ENCODE measurements around the gene USH2A.
A peak's percentile ranks its signal among the peaks of the same experiment; 100 is the strongest.

USH2A gene

GRCh38 chr1:215631040-215631439, 792.2 kb downstream of the USH2A start:
- no peak for DNase-seq

- DNase-seq, result no peak
Measured at GRCh38 chr1:215625949-215626348, 797.3 kb downstream of the USH2A start.

- no peak for DNase-seq
Measured at GRCh38 chr1:215623162-215623561, 800.1 kb downstream of the USH2A start.

- DNase-seq, result no peak
Measured at GRCh38 chr1:215617979-215618378, 805.3 kb downstream of the USH2A start.

- DNase-seq, result no peak
Measured at GRCh38 chr1:215612391-215612790, 810.9 kb downstream of the USH2A start.

- DNase-seq, result no peak
Measured at GRCh38 chr1:215608646-215609045, 814.6 kb downstream of the USH2A start.

GRCh38 chr1:215607412-215607811, 815.8 kb downstream of the USH2A start:
- DNase-seq, result no peak

- DNase-seq, result no peak
Measured at GRCh38 chr1:215606564-215607168, 816.6 kb downstream of the USH2A start.

GRCh38 chr1:215606036-215606435, 817.2 kb downstream of the USH2A start:
- no peak for DNase-seq

GRCh38 chr1:215605011-215605621, 818.1 kb downstream of the USH2A start:
- DNase-seq, result no peak

- no peak for DNase-seq
Measured at GRCh38 chr1:215603319-215603718, 819.9 kb downstream of the USH2A start.

- DNase-seq, result no peak
Measured at GRCh38 chr1:215601276-215601675, 822.0 kb downstream of the USH2A start.

GRCh38 chr1:215600867-215601266, 822.4 kb downstream of the USH2A start:
- DNase-seq, result no peak

GRCh38 chr1:215600258-215600792, 822.9 kb downstream of the USH2A start:
- DNase-seq, result no peak

GRCh38 chr1:215599418-215600074, 823.7 kb downstream of the USH2A start:
- peak; percentile 10 for DNase-seq

GRCh38 chr1:215597961-215598360, 825.3 kb downstream of the USH2A start:
- no peak for DNase-seq

GRCh38 chr1:215595231-215595630, 828.0 kb downstream of the USH2A start:
- no peak for DNase-seq

- DNase-seq, result no peak
Measured at GRCh38 chr1:215594640-215595039, 828.6 kb downstream of the USH2A start.

- DNase-seq, result no peak
Measured at GRCh38 chr1:215590779-215591491, 832.3 kb downstream of the USH2A start.

- no peak for DNase-seq
Measured at GRCh38 chr1:215589650-215590435, 833.4 kb downstream of the USH2A start.

- DNase-seq, result no peak
Measured at GRCh38 chr1:215584389-215584788, 838.9 kb downstream of the USH2A start.

- no peak for DNase-seq
Measured at GRCh38 chr1:215583185-215583749, 840.0 kb downstream of the USH2A start.

Data from NCI-H2227 treated with DMSO at 0.1 percent for 48 hours (cell line).